ENCODE measurements around the gene TCHP.

The TCHP gene

GRCh38 chr12:109878749-109879148 is 21.3 kb upstream of the TCHP start:
- no peak for DNase-seq (ENCODE audit: low spot score)
- in situ Hi-C loops (cut with MboI; ENCODE audit: low pct_unique_long_range_greater_than_20kb, low sequenced_read_pairs, unreplicated experiment) = no loop called here
- no peak for TF ChIP-seq CTCF (IDR thresholded peaks at IDR 0.05; ENCODE audit: extremely low read depth, insufficient read depth, missing control alignments)

GRCh38 chr12:109879351-109880042 is 20.6 kb upstream of the TCHP start:
- DNase-seq (ENCODE audit: low spot score) = no peak

GRCh38 chr12:109880043-109880931 is 19.8 kb upstream of the TCHP start, which contains the start of gene GLTP:
GLTP (minus strand) TSS chr12:109880541; CDS start chr12:109880374, 167 bp downstream.
- peak; percentile 97 for DNase-seq (ENCODE audit: low spot score)
- in situ Hi-C loops (cut with MboI; ENCODE audit: low pct_unique_long_range_greater_than_20kb, low sequenced_read_pairs, unreplicated experiment) = no loop called here
- peak; percentile 95 for TF ChIP-seq CTCF (IDR thresholded peaks at IDR 0.05; ENCODE audit: extremely low read depth, insufficient read depth, missing control alignments)

More at GRCh38 chr12:109879351-109880042, 20.6 kb upstream of the TCHP start:
- no peak for TF ChIP-seq CTCF (IDR thresholded peaks at IDR 0.05; ENCODE audit: extremely low read depth, insufficient read depth, missing control alignments)
- in situ Hi-C loops (cut with MboI; ENCODE audit: low pct_unique_long_range_greater_than_20kb, low sequenced_read_pairs, unreplicated experiment) = no loop called here

- no peak for DNase-seq (ENCODE audit: low spot score)
- in situ Hi-C loops (cut with MboI; ENCODE audit: low pct_unique_long_range_greater_than_20kb, low sequenced_read_pairs, unreplicated experiment) = no loop called here
- no peak for TF ChIP-seq CTCF (IDR thresholded peaks at IDR 0.05; ENCODE audit: extremely low read depth, insufficient read depth, missing control alignments)
Observed at GRCh38 chr12:109880938-109881337, 19.1 kb upstream of the TCHP start.

- in situ Hi-C loops (cut with MboI; ENCODE audit: low pct_unique_long_range_greater_than_20kb, low sequenced_read_pairs, unreplicated experiment) = no loop called here
- DNase-seq (ENCODE audit: low spot score) = no peak
- TF ChIP-seq CTCF (IDR thresholded peaks at IDR 0.05; ENCODE audit: extremely low read depth, insufficient read depth, missing control alignments) = no peak
Observed at GRCh38 chr12:109881752-109882151, 18.3 kb upstream of the TCHP start.

GRCh38 chr12:109883461-109883860 is 16.6 kb upstream of the TCHP start:
- TF ChIP-seq CTCF (IDR thresholded peaks at IDR 0.05; ENCODE audit: extremely low read depth, insufficient read depth, missing control alignments) = no peak
- DNase-seq (ENCODE audit: low spot score) = no peak
- in situ Hi-C loops (cut with MboI; ENCODE audit: low pct_unique_long_range_greater_than_20kb, low sequenced_read_pairs, unreplicated experiment) = no loop called here
